Upper lobe of left lung (tissue), 6 donors: ENCODE results near the gene SEC61G. TPM values are rescaled to one million over a fixed set of nuclear protein-coding genes. Genes with fewer than 3 reads are reported as not detected.
A peak's percentile ranks its signal among the peaks of the same experiment; 100 is the strongest.

Source experiments
- ATAC-seq, 2 donors: fragments of 200-7000 bp; cut with Tn5 transposase; one replicate each; pipeline ENCODE4 v1.9.1; 2022; ENCODE audit warnings: mild to moderate bottlenecking in 2 of 2, moderate library complexity in 2 of 2; ENCODE audit not compliant: low FRiP score in 2 of 2
- DNase-seq, 2 donors: peaks; one replicate each; pipeline ENCODE4 v3.0.0-alpha.2; 2019 to 2020
- H3K27ac ChIP-seq, 4 donors: fragments of 200-600 bp; sonication (generic); one replicate each; pipeline ENCODE4 v1.5.1; 2016 to 2019
- H3K27me3 ChIP-seq, 4 donors: fragments of 200-600 bp; sonication (generic); one replicate each; pipeline ENCODE4 v1.5.1; 2017 to 2019
- H3K36me3 ChIP-seq, 4 donors: fragments of 200-600 bp; sonication (generic); one replicate each; pipeline ENCODE4 v1.5.1; 2016 to 2019
- H3K4me1 ChIP-seq, 4 donors: fragments of 200-600 bp; sonication (generic); one replicate each; pipeline ENCODE4 v1.5.1; 2018 to 2019
- H3K4me3 ChIP-seq, 4 donors: fragments of 200-600 bp; sonication (generic); one replicate each; pipeline ENCODE4 v1.5.1; 2017 to 2019; ENCODE audit warnings: mild to moderate bottlenecking in 2 of 4, moderate library complexity in 1 of 4
- H3K9me3 ChIP-seq, 4 donors: fragments of 200-600 bp; sonication (generic); one replicate each; pipeline ENCODE4 v1.5.1; 2018 to 2019
- CTCF ChIP-seq, 6 experiments: fragments of 450-650 bp in 4 of 6; fragments of 200-600 bp in 2 of 6; sonication (generic) in 2 of 6; IDR thresholded peaks; one replicate each; pipeline ENCODE4 v1.5.1; 2016 to 2019; ENCODE audit warnings: antibody characterized with exemption in 6 of 6
- EP300 ChIP-seq, 4 donors: sonication (generic); formaldehyde crosslinking; IDR thresholded peaks; one replicate each; pipeline ENCODE4 v1.5.1; 2017; ENCODE audit warnings: antibody characterized with exemption in 4 of 4, control low read depth in 2 of 4
- POLR2A ChIP-seq, 4 donors: fragments of 450-650 bp; IDR thresholded peaks; one replicate each; pipeline ENCODE4 v1.5.1; 2016 to 2017; ENCODE audit warnings: antibody characterized with exemption in 4 of 4, mild to moderate bottlenecking in 2 of 4
- POLR2AphosphoS5 ChIP-seq, 2 donors: sonication (generic); formaldehyde crosslinking; IDR thresholded peaks; one replicate each; pipeline ENCODE4 v1.5.1; 2017; ENCODE audit warnings: antibody characterized with exemption in 2 of 2
- WGBS, 2 donors: methylation state at CpG; one replicate each; pipeline ENCODE4 v1.1.5; 2017 to 2018; 5-methylcytosine and 5-hydroxymethylcytosine counted together
- total RNA-seq, 6 donors: library from RNA; depleted of rRNA in 4 of 6; stranded (reverse); fragments of >200 nt in 4 of 6; gene quantifications; one replicate each; pipeline versions ENCODE4 v1.1.0 to v1.2.1, GENCODE V29; 2016 to 2021
- donor health status: DM: no; HTN: no; CAD: no; lungs with moderate emphysema.
- donor health status: DM: no; HTN: yes; CAD: no; lungs with severe emphysema.

The SEC61G gene
- total RNA-seq, 6 donors from 2014 or later, result 25.1 to 201 (median 92.5) TPM

DNA sequence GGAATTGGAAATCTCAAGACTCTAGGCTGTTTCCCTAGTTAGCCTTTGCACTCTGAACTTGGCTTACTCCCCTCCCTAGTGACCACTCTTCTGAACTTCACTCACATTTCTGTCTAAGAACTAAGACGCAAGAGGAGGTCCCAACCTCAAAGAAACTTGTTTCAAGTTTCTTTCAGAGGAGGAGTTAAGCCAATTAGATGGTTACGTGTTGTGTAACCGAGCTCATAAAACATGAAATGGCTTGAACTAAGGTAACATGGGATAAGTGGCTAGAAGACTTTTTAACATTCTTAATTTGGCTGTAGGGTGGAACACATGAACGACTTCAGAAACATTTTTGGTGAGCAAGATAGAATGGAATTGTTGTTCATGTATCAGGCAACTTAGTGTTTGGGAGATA lies 39.5 kb upstream of the SEC61G start:
- H3K27ac ChIP-seq, result no peak overlapping the region
- DNase-seq (no peak), ATAC-seq (no peak)
- 76 to 88% methylated on average over 4 of the region's 4 CpGs for WGBS, 2 donors
- no peak for TF ChIP-seq POLR2AphosphoS5 (IDR thresholded peaks at IDR 0.05)
- no peak for TF ChIP-seq EP300 (IDR thresholded peaks at IDR 0.05)
- TF ChIP-seq POLR2A (IDR thresholded peaks at IDR 0.05), result no peak
- no peak for TF ChIP-seq CTCF (IDR thresholded peaks at IDR 0.05)
- no peaks in the 10 kb centered on the region for H3K9me3 ChIP-seq
- H3K4me3 ChIP-seq, result no peak overlapping the region
- H3K4me1 ChIP-seq, result no peaks in the 10 kb centered on the region
- H3K36me3 ChIP-seq, result no peaks in the 10 kb centered on the region
- H3K27me3 ChIP-seq, result no peaks in the 10 kb centered on the region

DNA sequence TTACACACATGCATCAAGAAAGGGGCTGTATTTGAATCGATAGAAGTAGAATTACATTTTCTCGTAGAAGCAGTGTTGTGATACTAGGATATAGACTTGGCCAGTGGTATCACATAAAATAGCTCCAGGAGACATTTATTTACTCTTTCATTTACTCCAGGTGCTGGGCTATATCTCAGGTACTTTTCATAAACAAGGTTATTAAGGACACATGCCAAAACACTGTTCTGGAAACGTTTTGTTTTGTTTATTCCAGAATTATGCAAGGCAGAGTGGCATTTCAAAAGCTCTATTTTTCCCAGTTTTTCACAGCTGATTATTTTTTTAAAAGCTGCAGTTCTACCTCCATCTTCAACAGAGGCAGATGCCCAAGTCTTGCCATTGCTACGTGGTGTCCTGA lies 37.8 kb upstream of the SEC61G start:
- WGBS, 2 donors, result 71 to 72% methylated on average over 4 of the region's 4 CpGs
- no peaks in the 10 kb centered on the region for H3K4me1 ChIP-seq
- ATAC-seq (no peak), DNase-seq (no peak)
- no peaks in the 10 kb centered on the region for H3K36me3 ChIP-seq
- no peaks in the 10 kb centered on the region for H3K27me3 ChIP-seq
- TF ChIP-seq POLR2AphosphoS5 (IDR thresholded peaks at IDR 0.05) (no peak), POLR2A (IDR thresholded peaks at IDR 0.05) (no peak), EP300 (IDR thresholded peaks at IDR 0.05) (no peak), CTCF (IDR thresholded peaks at IDR 0.05) (no peak)
- no peaks in the 10 kb centered on the region for H3K9me3 ChIP-seq
- H3K4me3 ChIP-seq, result no peak overlapping the region
- no peak overlapping the region for H3K27ac ChIP-seq

- H3K36me3 ChIP-seq, result no peaks in the 10 kb centered on the region
- H3K27me3 ChIP-seq, result no peaks in the 10 kb centered on the region
- no peak for DNase-seq
- no peaks in the 10 kb centered on the region for H3K4me1 ChIP-seq
- WGBS, 2 donors, result 61 to 66% methylated on average over 6 of the region's 6 CpGs
- no peaks in the 10 kb centered on the region for H3K9me3 ChIP-seq
- H3K27ac ChIP-seq, result no peak overlapping the region
- no peak for ATAC-seq
- no peak for TF ChIP-seq EP300 (IDR thresholded peaks at IDR 0.05)
- TF ChIP-seq CTCF (IDR thresholded peaks at IDR 0.05), result no peak
- TF ChIP-seq POLR2A (IDR thresholded peaks at IDR 0.05), result no peak
- no peak for TF ChIP-seq POLR2AphosphoS5 (IDR thresholded peaks at IDR 0.05)
- H3K4me3 ChIP-seq, result no peak overlapping the region
These were observed 37.1 kb upstream of the SEC61G start for GRCh38 chr7:54796150-54796549.

DNA sequence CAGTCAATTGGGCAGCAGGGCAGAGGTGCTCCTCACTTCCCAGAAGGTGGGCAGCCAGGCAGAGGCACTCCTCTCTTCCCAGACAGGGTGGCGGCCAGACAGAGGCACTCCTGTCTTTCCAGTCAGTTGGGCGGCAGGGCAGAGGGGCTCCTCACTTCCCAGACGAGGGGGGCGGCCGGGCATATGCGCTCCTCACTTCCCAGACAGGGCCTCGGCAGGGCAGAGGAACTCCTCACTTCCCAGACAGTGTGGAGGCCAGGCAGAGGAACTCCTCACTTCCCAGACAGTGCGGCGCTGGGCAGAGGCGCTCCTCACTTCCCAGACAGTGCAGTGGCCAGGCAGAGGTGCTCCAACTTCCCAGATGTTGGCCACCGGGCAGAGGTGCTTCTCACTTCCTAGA lies 33.4 kb upstream of the SEC61G start:
- DNase-seq (peak in 1 of 2 donors; percentile 45), ATAC-seq (peak in 1 of 2 donors; percentile 19)

More for the DNA sequence above, 33.4 kb upstream of the SEC61G start:
- H3K9me3 ChIP-seq, result no peaks in the 10 kb centered on the region
- no peaks in the 10 kb centered on the region for H3K27me3 ChIP-seq
- H3K27ac ChIP-seq, result no peak overlapping the region
- no peak for TF ChIP-seq POLR2AphosphoS5 (IDR thresholded peaks at IDR 0.05)
- TF ChIP-seq CTCF (IDR thresholded peaks at IDR 0.05), result no peak
- no peak for TF ChIP-seq POLR2A (IDR thresholded peaks at IDR 0.05)
- TF ChIP-seq EP300 (IDR thresholded peaks at IDR 0.05), result no peak
- no peak overlapping the region for H3K4me3 ChIP-seq
- H3K4me1 ChIP-seq, result peaks cover 4 to 7% (median 4%) of the 10 kb centered on the region in 4 donors
- 88 to 100% methylated on average over 2 to 11 of the region's 11 CpGs for WGBS, 2 donors
- no peaks in the 10 kb centered on the region for H3K36me3 ChIP-seq
